AG10803 (cell line): ENCODE data around the gene SHISA6.

Source experiments
- DNase-seq: peaks from one replicate; pipeline ENCODE4 v3.0.0; 2010; ENCODE audit warnings: low read depth
- H3K4me3 ChIP-seq: 2 replicates; pipeline ENCODE4 v1.5.1; 2011; ENCODE audit warnings: mild to moderate bottlenecking, low read length, control low read depth
- CTCF ChIP-seq: conservative IDR thresholded peaks from 2 replicates; pipeline ENCODE4 v1.5.1; 2011; ENCODE audit warnings: mild to moderate bottlenecking, low read length, control low read depth, inconsistent platforms

The SHISA6 gene

GRCh38 chr17:11608396-11608795 lies 367.4 kb downstream of the SHISA6 start:
- no peak overlapping the region for H3K4me3 ChIP-seq
- DNase-seq = no peak
- no peak for TF ChIP-seq CTCF

GRCh38 chr17:11610999-11611566 lies 370.1 kb downstream of the SHISA6 start:
- no peak for DNase-seq
- no peak overlapping the region for H3K4me3 ChIP-seq
- TF ChIP-seq CTCF = no peak

- no peak overlapping the region for H3K4me3 ChIP-seq
- TF ChIP-seq CTCF = no peak
- no peak for DNase-seq
These were observed 371.9 kb downstream of the SHISA6 start for GRCh38 chr17:11612956-11613355.
